Natural killer cell (primary cell): ENCODE measurements around the gene THBD. TPM values are rescaled to one million over a fixed set of nuclear protein-coding genes. Genes with fewer than 3 reads are reported as not detected.

Experiments used
- ATAC-seq, 3 donors: fragments of 150-1000 bp in 2 of 3; fragments of 200-7000 bp in 1 of 3; cut with Tn5 transposase; 1 replicate in 1 of 3; 2 replicates in 2 of 3; pipeline ENCODE4 v1.10.0; 2021; ENCODE audit warnings: mild to moderate bottlenecking in 2 of 3, moderate library complexity in 2 of 3
- DNase-seq, 2 donors: peaks; one replicate each; pipeline versions ENCODE4 v3.0.0 to v3.0.0-alpha.2; 2013 to 2021; ENCODE audit warnings: mixed read lengths in 1 of 2
- H3K27ac ChIP-seq: one replicate; pipeline ENCODE4 v1.5.1; 2013; ENCODE audit warnings: mild to moderate bottlenecking, low read length
- H3K27me3 ChIP-seq: one replicate; pipeline ENCODE4 v1.6.1; 2013; ENCODE audit warnings: low read length; ENCODE audit not compliant: control insufficient read depth, insufficient read depth
- H3K36me3 ChIP-seq: one replicate; pipeline ENCODE4 v1.6.1; 2013; ENCODE audit warnings: low read length; ENCODE audit not compliant: control insufficient read depth, insufficient read depth
- H3K4me1 ChIP-seq: one replicate; pipeline ENCODE4 v1.6.1; 2013; ENCODE audit warnings: low read length; ENCODE audit not compliant: control insufficient read depth, insufficient read depth
- H3K4me3 ChIP-seq: one replicate; pipeline ENCODE4 v1.5.1; 2013; ENCODE audit warnings: low read length
- H3K9me3 ChIP-seq: one replicate; pipeline ENCODE4 v1.6.1; 2013; ENCODE audit warnings: low read length; ENCODE audit not compliant: control insufficient read depth, insufficient read depth
- H3K27ac Mint-ChIP-seq, 2 donors: one replicate each; pipeline ENCODE4 v1.8.0; 2022; ENCODE audit warnings: mild to moderate bottlenecking in 2 of 2, mixed read lengths in 2 of 2, moderate library complexity in 1 of 2
- H3K27me3 Mint-ChIP-seq, 2 donors: one replicate each; pipeline ENCODE4 v1.8.0; 2022; ENCODE audit warnings: low read depth in 2 of 2, mixed read lengths in 2 of 2
- H3K36me3 Mint-ChIP-seq: one replicate; pipeline ENCODE4 v1.8.0; 2022; ENCODE audit warnings: mixed read lengths
- H3K4me1 Mint-ChIP-seq, 2 donors: one replicate each; pipeline ENCODE4 v1.8.0; 2022; ENCODE audit warnings: mixed read lengths in 2 of 2
- H3K4me3 Mint-ChIP-seq: one replicate; pipeline ENCODE4 v1.8.0; 2022; ENCODE audit warnings: mild to moderate bottlenecking, moderate library complexity, mixed read lengths
- H3K9me3 Mint-ChIP-seq, 2 donors: one replicate each; pipeline ENCODE4 v1.8.0; 2022; ENCODE audit warnings: mixed read lengths in 2 of 2
- WGBS: methylation state at CpG from one replicate; pipeline ENCODE4 v1.1.7; 2013; ENCODE audit warnings: missing lambda C conversion rate; ENCODE audit not compliant: insufficient coverage; 5-methylcytosine and 5-hydroxymethylcytosine counted together
- intact Hi-C: fragments of 100-400 bp; cut with micrococcal nuclease; formaldehyde crosslinking; loops from one replicate; pipeline ENCODE4 v1.14.2; 2022
- total RNA-seq, 4 donors: library from RNA; stranded (reverse); fragments of 120-200 nt in 1 of 4; gene quantifications; one replicate each; pipeline versions ENCODE4 v1.2.3 to v1.2.4, GENCODE V29; 2013 to 2022
- TF ChIP-seq, protein P1 (sequence below): fragments of 200-600 bp; IDR thresholded peaks from one replicate; pipeline ENCODE4 v1.8.0; 2022; ENCODE audit warnings: antibody characterized with exemption

THBD gene
- total RNA-seq, 3 donors from 2014 or later (not counting 1 experiment from before 2014, with no cell fraction given): 2.1 to 2.8 (median 2.1) TPM

GRCh38 chr20:23096097-23096496, 46.6 kb upstream of the THBD start:
- intact Hi-C loops: no loop called here
- peaks cover 0 to 12% of the 10 kb centered on the region in 2 donors for H3K4me1 Mint-ChIP-seq
- no peaks in the 10 kb centered on the region for H3K27me3 ChIP-seq
- H3K36me3 Mint-ChIP-seq: no peaks in the 10 kb centered on the region
- no peaks in the 10 kb centered on the region for H3K36me3 ChIP-seq
- no peaks in the 10 kb centered on the region for H3K9me3 Mint-ChIP-seq
- no peak for ATAC-seq
- H3K27ac ChIP-seq: no peak overlapping the region
- peaks cover 0 to 7% of the 10 kb centered on the region in 2 donors for H3K27me3 Mint-ChIP-seq
- no peaks in the 10 kb centered on the region for H3K4me1 ChIP-seq
- DNase-seq: no peak
- no peak overlapping the region for H3K4me3 Mint-ChIP-seq
- H3K9me3 ChIP-seq: no peaks in the 10 kb centered on the region
- H3K27ac Mint-ChIP-seq: no peak overlapping the region
- TF ChIP-seq, protein P1, sequence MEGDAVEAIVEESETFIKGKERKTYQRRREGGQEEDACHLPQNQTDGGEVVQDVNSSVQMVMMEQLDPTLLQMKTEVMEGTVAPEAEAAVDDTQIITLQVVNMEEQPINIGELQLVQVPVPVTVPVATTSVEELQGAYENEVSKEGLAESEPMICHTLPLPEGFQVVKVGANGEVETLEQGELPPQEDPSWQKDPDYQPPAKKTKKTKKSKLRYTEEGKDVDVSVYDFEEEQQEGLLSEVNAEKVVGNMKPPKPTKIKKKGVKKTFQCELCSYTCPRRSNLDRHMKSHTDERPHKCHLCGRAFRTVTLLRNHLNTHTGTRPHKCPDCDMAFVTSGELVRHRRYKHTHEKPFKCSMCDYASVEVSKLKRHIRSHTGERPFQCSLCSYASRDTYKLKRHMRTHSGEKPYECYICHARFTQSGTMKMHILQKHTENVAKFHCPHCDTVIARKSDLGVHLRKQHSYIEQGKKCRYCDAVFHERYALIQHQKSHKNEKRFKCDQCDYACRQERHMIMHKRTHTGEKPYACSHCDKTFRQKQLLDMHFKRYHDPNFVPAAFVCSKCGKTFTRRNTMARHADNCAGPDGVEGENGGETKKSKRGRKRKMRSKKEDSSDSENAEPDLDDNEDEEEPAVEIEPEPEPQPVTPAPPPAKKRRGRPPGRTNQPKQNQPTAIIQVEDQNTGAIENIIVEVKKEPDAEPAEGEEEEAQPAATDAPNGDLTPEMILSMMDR: no peak
- H3K4me3 ChIP-seq: no peak overlapping the region
- 73% methylated on average over 3 of the region's 3 CpGs for WGBS

GRCh38 chr20:23095499-23095898, 46.0 kb upstream of the THBD start:
- intact Hi-C loops: no loop called here
- 68% methylated on average over 3 of the region's 3 CpGs for WGBS
- Mint-ChIP-seq H3K9me3 (no peaks in the 10 kb centered on the region), H3K4me1 (peaks cover 0 to 8% of the 10 kb centered on the region in 2 donors), H3K27me3 (peaks cover 0 to 7% of the 10 kb centered on the region in 2 donors), H3K36me3 (no peaks in the 10 kb centered on the region), H3K4me3 (no peak overlapping the region), H3K27ac (no peak overlapping the region)
- ATAC-seq (no peak), DNase-seq (no peak)
- no peak overlapping the region for H3K27ac ChIP-seq
- no peak overlapping the region for H3K4me3 ChIP-seq
- no peaks in the 10 kb centered on the region for H3K9me3 ChIP-seq
- TF ChIP-seq, protein P1: no peak
- H3K36me3 ChIP-seq: no peaks in the 10 kb centered on the region
- H3K27me3 ChIP-seq: no peaks in the 10 kb centered on the region
- no peaks in the 10 kb centered on the region for H3K4me1 ChIP-seq

DNA sequence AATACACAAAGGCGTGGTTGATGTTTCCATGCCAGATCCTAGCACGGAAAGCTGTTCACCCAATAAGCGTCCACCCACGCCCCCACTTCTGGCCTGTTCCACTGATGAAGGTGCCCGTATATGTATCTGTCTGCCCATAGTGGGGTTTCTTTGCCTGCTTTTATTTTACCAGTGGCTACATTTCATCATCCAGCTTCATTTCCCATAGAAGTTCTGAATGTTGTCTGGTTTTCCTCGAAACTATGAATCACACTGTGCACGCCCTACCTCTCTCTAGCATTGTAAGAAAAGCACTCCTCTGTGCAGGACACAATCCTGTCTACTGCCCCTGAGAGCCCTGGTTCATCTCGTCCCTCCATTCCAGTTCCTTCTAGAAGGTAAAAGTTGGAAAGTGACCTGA, 45.5 kb upstream of the THBD start:
- TF ChIP-seq, protein P1: no peak
- 87% methylated on average over 8 of the region's 8 CpGs for WGBS
- H3K27ac ChIP-seq: no peak overlapping the region
- no peaks in the 10 kb centered on the region for H3K27me3 ChIP-seq
- no peaks in the 10 kb centered on the region for H3K9me3 Mint-ChIP-seq
- H3K4me1 ChIP-seq: no peaks in the 10 kb centered on the region
- intact Hi-C loops: no loop called here
- peaks cover 0 to 7% of the 10 kb centered on the region in 2 donors for H3K4me1 Mint-ChIP-seq
- H3K4me3 Mint-ChIP-seq: no peak overlapping the region
- DNase-seq (no peak), ATAC-seq (no peak)
- no peak overlapping the region for H3K4me3 ChIP-seq
- H3K36me3 Mint-ChIP-seq: no peaks in the 10 kb centered on the region
- H3K27me3 Mint-ChIP-seq: peaks cover 0 to 7% of the 10 kb centered on the region in 2 donors
- no peak overlapping the region for H3K27ac Mint-ChIP-seq
- H3K36me3 ChIP-seq: no peaks in the 10 kb centered on the region
- H3K9me3 ChIP-seq: no peaks in the 10 kb centered on the region

GRCh38 chr20:23094213-23094896, 44.9 kb upstream of the THBD start:
- peaks cover 0 to 7% of the 10 kb centered on the region in 2 donors for H3K4me1 Mint-ChIP-seq
- no peaks in the 10 kb centered on the region for H3K9me3 Mint-ChIP-seq
- no peaks in the 10 kb centered on the region for H3K4me1 ChIP-seq
- no peak overlapping the region for H3K27ac ChIP-seq
- no peaks in the 10 kb centered on the region for H3K27me3 ChIP-seq
- H3K36me3 Mint-ChIP-seq: no peaks in the 10 kb centered on the region
- DNase-seq (no peak), ATAC-seq (no peak)
- H3K36me3 ChIP-seq: no peaks in the 10 kb centered on the region
- peaks cover 0 to 7% of the 10 kb centered on the region in 2 donors for H3K27me3 Mint-ChIP-seq
- TF ChIP-seq, protein P1: no peak
- no peak overlapping the region for H3K4me3 ChIP-seq
- H3K4me3 Mint-ChIP-seq: no peak overlapping the region
- no peak overlapping the region for H3K27ac Mint-ChIP-seq
- WGBS: 80% methylated on average over 13 of the region's 13 CpGs
- no peaks in the 10 kb centered on the region for H3K9me3 ChIP-seq
- intact Hi-C loops: no loop called here
